AG10803 (cell line): ENCODE results near the gene TM9SF4.
A peak's percentile ranks its signal among the peaks of the same experiment; 100 is the strongest.

Experiments
- DNase-seq: peaks from one replicate; pipeline ENCODE4 v3.0.0; 2010; ENCODE audit warnings: low read depth
- H3K4me3 ChIP-seq: 2 replicates; pipeline ENCODE4 v1.5.1; 2011; ENCODE audit warnings: mild to moderate bottlenecking, low read length, control low read depth
- TF ChIP-seq, protein P1 (sequence below): conservative IDR thresholded peaks from 2 replicates; pipeline ENCODE4 v1.5.1; 2011; ENCODE audit warnings: mild to moderate bottlenecking, low read length, control low read depth, inconsistent platforms

Gene TM9SF4

DNA sequence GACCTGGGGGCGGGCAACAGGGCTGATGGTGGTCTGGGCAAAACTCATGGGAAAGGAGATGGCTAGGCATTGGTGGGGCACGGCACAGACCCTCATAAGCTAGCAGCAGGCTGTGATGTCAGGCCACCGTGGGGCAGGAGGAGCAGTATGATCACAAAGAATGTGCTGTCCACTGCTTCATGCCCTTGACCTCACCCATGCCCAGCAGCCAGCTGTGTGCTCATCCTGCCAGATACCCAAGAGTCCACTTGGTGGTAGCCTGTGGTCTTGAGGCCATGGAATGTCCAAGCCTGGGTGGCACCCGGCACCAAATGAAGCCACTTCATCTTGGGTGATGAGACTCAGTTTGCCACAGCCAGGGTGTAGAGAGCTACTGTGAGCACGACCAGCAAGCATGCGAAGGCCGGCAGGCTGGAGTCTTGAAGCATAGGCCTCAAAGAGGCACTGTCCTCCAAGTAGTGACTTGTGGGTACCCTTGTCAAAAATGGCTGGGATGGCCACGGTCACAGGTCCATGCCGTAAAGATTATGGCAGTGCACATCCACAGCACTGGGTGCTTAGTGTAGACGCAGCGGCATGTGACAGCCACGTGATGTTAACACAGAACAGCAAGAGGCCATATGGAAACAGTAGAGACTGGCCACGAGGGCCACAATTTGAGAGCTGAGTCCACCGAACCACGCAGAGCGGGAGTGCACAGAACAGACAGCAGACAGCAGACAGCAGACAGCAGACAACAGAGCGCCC lies 79.0 kb downstream of the TM9SF4 start:
- DNase-seq, result no peak
- TF ChIP-seq, protein P1, sequence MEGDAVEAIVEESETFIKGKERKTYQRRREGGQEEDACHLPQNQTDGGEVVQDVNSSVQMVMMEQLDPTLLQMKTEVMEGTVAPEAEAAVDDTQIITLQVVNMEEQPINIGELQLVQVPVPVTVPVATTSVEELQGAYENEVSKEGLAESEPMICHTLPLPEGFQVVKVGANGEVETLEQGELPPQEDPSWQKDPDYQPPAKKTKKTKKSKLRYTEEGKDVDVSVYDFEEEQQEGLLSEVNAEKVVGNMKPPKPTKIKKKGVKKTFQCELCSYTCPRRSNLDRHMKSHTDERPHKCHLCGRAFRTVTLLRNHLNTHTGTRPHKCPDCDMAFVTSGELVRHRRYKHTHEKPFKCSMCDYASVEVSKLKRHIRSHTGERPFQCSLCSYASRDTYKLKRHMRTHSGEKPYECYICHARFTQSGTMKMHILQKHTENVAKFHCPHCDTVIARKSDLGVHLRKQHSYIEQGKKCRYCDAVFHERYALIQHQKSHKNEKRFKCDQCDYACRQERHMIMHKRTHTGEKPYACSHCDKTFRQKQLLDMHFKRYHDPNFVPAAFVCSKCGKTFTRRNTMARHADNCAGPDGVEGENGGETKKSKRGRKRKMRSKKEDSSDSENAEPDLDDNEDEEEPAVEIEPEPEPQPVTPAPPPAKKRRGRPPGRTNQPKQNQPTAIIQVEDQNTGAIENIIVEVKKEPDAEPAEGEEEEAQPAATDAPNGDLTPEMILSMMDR, result no peak

DNA sequence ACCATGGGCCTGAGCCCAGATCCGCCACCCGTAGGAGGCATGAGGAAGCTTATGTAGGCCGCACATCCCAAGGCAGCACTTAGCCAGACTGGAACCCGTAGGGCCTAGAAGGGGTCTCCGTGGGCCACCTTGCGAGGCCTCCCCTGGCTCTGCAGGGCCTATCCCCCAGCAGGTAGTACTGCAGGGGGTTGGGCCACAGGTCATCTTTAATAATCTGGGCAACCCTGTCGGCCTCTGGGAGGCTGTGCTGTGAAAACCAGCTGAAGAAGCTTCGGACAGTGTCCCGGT lies 79.6 kb downstream of the TM9SF4 start:
- H3K4me3 ChIP-seq, result no peak overlapping the region; the same call in 1 of the 2 replicates
- no peak for DNase-seq
- TF ChIP-seq, protein P1, result no peak

More for the DNA sequence above, 79.0 kb downstream of the TM9SF4 start:
- H3K4me3 ChIP-seq, result no peak overlapping the region

DNA sequence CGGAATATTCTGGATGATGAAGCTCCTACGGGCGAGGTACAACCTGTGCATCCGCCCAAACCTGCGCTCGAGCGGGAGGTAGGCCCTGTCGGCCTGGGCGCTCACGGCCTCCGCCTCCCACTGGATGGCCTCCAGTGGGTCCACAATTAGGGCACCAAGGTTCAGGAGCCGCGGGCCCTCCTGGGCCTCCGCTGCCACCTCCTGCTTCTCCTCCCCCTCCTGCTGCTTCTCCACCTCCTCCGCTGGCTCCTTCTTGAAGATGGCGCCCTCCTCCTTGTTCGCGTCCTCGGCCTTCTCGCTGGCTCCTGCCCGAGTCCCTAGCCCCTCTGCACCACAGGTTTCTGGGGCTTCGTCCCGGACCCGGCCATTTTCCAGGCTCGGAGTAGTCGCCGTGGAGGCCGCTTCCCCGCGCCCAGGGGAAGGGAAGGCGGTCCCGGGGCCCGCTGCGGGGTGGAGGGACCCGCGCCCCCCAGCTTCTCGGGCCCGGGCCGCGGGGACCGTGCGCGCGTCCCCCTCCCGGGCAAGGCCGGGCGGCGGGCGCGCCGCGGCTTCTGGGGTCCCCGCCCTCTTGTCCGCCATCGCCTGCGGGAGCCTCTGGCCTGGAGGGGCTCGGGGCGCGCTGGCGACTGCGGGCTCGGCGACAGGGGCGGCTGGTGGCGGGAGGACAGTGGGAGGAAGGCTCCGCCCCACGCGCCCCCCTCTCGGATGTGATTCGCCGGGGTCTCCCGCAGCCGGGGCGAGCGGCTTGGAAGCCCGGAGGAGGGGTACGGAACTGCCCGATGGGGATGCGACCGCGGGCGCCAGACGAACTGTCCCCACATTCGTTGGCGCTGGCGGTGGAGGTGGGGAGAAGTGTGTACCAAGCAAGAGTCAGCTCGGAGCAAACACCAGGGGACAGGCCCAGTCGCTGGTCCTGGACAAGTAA lies 80.4 kb downstream of the TM9SF4 start:
- TF ChIP-seq, protein P1, result no peak; the same call in 1 of the 2 replicates
- DNase-seq, result peak; percentile 47
- peak overlapping the region; percentile 65 for H3K4me3 ChIP-seq

DNA sequence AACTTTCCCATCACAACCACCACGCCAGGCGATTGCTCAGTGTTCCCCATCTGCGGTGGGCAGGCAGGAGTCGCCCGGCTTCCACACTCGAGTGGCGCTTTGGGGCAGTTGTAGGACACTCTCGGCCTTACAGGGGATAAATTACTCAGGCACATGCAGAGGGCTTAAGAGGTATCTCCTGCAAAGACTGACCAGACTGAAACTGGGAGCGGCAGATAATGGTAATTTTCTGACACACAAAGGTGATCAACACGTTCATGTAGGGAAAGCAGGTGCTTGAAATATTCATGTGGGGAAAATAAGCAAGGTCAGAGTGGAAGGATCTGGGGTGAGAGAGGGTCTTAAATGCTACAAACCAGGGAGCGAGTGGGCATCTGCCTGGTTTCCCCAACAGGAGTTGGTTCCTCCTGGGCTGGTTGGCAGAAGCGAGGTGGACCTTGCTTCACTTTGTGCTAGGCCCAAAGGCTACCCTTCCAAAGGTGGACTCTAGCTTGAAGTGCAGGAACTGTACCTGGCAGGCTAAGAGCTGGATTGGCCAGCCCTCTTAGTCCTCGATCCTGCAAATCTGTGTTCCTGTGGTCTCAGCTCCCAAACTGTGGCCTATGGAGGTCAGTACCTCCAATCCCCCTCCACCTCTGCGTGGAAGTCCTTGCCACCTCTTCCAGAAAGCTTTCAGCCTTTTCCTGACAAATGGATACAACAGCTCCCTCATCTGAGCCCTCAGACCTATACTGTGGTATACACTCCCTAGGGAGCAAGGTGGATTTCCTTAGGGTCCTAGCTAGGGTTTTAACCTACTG lies 81.3 kb downstream of the TM9SF4 start:
- no peak for DNase-seq
- TF ChIP-seq, protein P1, result no peak

DNA sequence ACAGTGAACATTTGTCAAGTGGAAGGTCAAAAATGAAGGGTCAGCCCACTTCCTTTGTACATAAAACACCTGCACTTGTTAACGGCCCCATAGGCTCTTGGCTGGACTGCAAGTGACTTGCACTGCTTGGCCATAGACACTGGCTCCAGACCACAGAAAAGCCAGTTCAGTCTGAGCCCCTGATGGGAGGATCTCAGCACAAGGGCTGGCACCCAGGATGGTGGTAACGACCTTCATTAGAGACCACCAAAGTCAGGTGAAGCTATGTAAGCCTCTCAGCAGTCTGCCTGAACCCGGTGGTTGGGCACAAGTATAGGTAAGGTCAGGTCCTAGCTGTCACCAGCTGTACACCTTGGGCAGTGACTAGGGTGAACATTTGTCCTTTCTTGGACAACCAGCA lies 81.9 kb downstream of the TM9SF4 start:
- no peak overlapping the region for H3K4me3 ChIP-seq
- DNase-seq, result no peak
- TF ChIP-seq, protein P1, result no peak

More for the DNA sequence above, 81.3 kb downstream of the TM9SF4 start:
- H3K4me3 ChIP-seq, result peak overlapping the region; percentile 65

DNA sequence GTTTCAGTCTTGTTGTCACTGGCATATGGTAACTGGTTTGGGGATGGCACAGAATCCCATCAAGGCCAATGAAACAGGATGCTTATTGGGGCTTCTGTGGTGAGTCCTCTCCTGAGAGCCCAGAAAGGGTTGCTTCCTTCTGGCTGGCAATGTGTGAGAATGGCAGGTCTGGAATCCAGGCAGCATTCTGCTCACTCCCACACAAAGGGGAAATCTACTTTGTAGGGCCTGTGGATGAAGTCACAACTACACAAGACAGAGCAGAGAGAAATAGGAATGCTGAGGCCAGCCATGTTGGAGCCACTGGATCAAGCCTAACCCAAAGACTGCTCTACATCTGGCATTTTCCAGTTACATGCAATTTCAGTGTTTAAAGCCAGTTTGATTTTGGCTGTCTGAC lies 82.4 kb downstream of the TM9SF4 start:
- DNase-seq, result peak; percentile 40
- TF ChIP-seq, protein P1, result no peak
- no peak overlapping the region for H3K4me3 ChIP-seq
